Lower lobe of right lung (tissue), 2 donors: Measurements from ENCODE around the gene KRT35. TPM values are rescaled to one million over a fixed set of nuclear protein-coding genes. Genes with fewer than 3 reads are reported as not detected.

ENCODE experiments used
- ATAC-seq, 2 donors: fragments of 200-7000 bp; cut with Tn5 transposase; one replicate each; pipeline ENCODE4 v1.9.1; 2020 to 2022; ENCODE audit warnings: mild to moderate bottlenecking in 2 of 2, moderate library complexity in 2 of 2
- DNase-seq: peaks from one replicate; pipeline ENCODE4 v3.0.0-alpha.2; 2020
- H3K27ac ChIP-seq: fragments of 200-600 bp; one replicate; pipeline ENCODE4 v1.8.0; 2022
- H3K27me3 ChIP-seq: fragments of 200-600 bp; one replicate; pipeline ENCODE4 v1.8.0; 2022; ENCODE audit warnings: low read depth
- H3K36me3 ChIP-seq: fragments of 200-600 bp; one replicate; pipeline ENCODE4 v1.8.0; 2022; ENCODE audit warnings: mild to moderate bottlenecking
- H3K4me1 ChIP-seq: fragments of 200-600 bp; one replicate; pipeline ENCODE4 v1.8.0; 2022
- H3K4me3 ChIP-seq: fragments of 200-600 bp; one replicate; pipeline ENCODE4 v1.8.0; 2022; ENCODE audit warnings: mild to moderate bottlenecking
- H3K9me3 ChIP-seq: fragments of 200-600 bp; one replicate; pipeline ENCODE4 v1.8.0; 2022
- CTCF ChIP-seq: fragments of 200-600 bp; IDR thresholded peaks from one replicate; pipeline ENCODE4 v1.8.0; 2022; ENCODE audit warnings: antibody characterized with exemption, mild to moderate bottlenecking
- intact Hi-C: fragments of 100-400 bp; cut with DNase I; formaldehyde crosslinking; loops from one replicate; pipeline ENCODE4 v1.11.0; 2022
- total RNA-seq: library from RNA; stranded (reverse); fragmentation: NEBNext Ultra II Directional; extraction: Animal tissue kit (Norgen Biotek cat#: 25700); gene quantifications from one replicate; pipeline ENCODE4 v1.2.1, GENCODE V29; 2021
- donor health status: DM: no; HTN: yes; CAD: no; lungs with severe emphysema.

Gene KRT35
- total RNA-seq, 1 donor from 2014 or later, result not detected

DNA sequence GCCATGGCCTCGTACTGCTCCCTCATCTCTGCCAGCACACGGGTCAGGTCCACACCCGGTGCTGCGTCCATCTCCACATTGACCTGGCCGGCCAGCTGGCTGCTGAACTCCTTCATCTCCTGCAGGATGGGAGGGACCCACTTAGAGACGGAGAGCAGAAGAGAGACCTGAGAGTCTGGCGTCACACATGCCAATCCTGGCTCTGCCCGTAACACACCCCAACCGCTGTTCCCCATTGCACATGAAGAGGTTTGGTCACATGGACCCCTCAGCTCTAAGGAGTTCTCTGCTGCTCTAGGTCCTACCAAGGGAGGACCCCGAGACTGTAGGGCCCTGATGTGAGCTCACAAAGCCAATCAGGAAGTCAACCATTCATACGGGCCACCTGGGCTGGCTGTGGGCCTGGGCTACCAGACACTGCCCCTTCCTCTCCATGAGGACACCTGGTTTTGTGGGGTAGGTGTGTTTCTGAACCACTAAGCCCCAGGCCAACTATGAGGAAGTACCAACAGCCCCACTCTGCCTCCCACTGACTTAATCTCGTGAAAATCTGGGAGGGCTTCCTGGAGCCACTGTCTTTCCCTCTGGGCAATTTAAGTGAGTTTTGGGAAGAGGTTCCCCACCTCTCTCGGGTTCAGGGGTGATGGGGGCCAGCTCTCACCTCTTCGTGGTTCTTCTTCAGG, 35.3 kb upstream of the KRT35 start:
- no peak for TF ChIP-seq CTCF
- no peak overlapping the region for H3K4me3 ChIP-seq
- intact Hi-C loops, result no loop called here
- H3K27me3 ChIP-seq, result no peaks in the 10 kb centered on the region
- H3K27ac ChIP-seq, result no peak overlapping the region
- ATAC-seq, result peak; percentile 51 to 63
- no peaks in the 10 kb centered on the region for H3K9me3 ChIP-seq
- no peaks in the 10 kb centered on the region for H3K4me1 ChIP-seq
- no peak for DNase-seq
- H3K36me3 ChIP-seq, result no peaks in the 10 kb centered on the region

- intact Hi-C loops, result no loop called here
- no peaks in the 10 kb centered on the region for H3K36me3 ChIP-seq
Measured at GRCh38 chr17:41513168-41513547, 32.2 kb upstream of the KRT35 start.

GRCh38 chr17:41512546-41513167, 31.7 kb upstream of the KRT35 start:
- intact Hi-C loops, result no loop called here
- no peak overlapping the region for H3K27ac ChIP-seq
- no peak for TF ChIP-seq CTCF
- H3K36me3 ChIP-seq, result no peaks in the 10 kb centered on the region
- no peaks in the 10 kb centered on the region for H3K27me3 ChIP-seq
- no peak overlapping the region for H3K4me3 ChIP-seq
- no peaks in the 10 kb centered on the region for H3K4me1 ChIP-seq
- no peak for ATAC-seq
- no peak for DNase-seq
- no peaks in the 10 kb centered on the region for H3K9me3 ChIP-seq

More at GRCh38 chr17:41513168-41513547, 32.2 kb upstream of the KRT35 start:
- no peaks in the 10 kb centered on the region for H3K9me3 ChIP-seq
- ATAC-seq (no peak), DNase-seq (no peak)
- H3K4me1 ChIP-seq, result no peaks in the 10 kb centered on the region
- H3K27ac ChIP-seq, result no peak overlapping the region
- no peaks in the 10 kb centered on the region for H3K27me3 ChIP-seq
- no peak overlapping the region for H3K4me3 ChIP-seq
- no peak for TF ChIP-seq CTCF

GRCh38 chr17:41511716-41512115, 30.8 kb upstream of the KRT35 start:
- H3K36me3 ChIP-seq, result no peaks in the 10 kb centered on the region
- DNase-seq (no peak), ATAC-seq (no peak)
- H3K4me1 ChIP-seq, result no peaks in the 10 kb centered on the region
- intact Hi-C loops, result no loop called here
- H3K4me3 ChIP-seq, result no peak overlapping the region
- no peak for TF ChIP-seq CTCF
- no peak overlapping the region for H3K27ac ChIP-seq
- no peaks in the 10 kb centered on the region for H3K9me3 ChIP-seq
- no peaks in the 10 kb centered on the region for H3K27me3 ChIP-seq

- Histone ChIP-seq H3K9me3 (no peaks in the 10 kb centered on the region), H3K36me3 (no peaks in the 10 kb centered on the region), H3K27me3 (no peaks in the 10 kb centered on the region), H3K4me3 (no peak overlapping the region), H3K27ac (no peak overlapping the region), H3K4me1 (no peaks in the 10 kb centered on the region)
- intact Hi-C loops, result no loop called here
- DNase-seq (no peak), ATAC-seq (peak; percentile 55 to 64)
- TF ChIP-seq CTCF, result no peak
Measured at GRCh38 chr17:41511116-41511515, 30.2 kb upstream of the KRT35 start.
